Epidermal melanocyte (primary cell): Measurements from ENCODE around the gene TEX51.

Experiments
- DNase-seq: peaks from one replicate; pipeline ENCODE4 v3.0.0; 2011; ENCODE audit warnings: low spot score; ENCODE audit not compliant: insufficient read length

The TEX51 gene

DNA sequence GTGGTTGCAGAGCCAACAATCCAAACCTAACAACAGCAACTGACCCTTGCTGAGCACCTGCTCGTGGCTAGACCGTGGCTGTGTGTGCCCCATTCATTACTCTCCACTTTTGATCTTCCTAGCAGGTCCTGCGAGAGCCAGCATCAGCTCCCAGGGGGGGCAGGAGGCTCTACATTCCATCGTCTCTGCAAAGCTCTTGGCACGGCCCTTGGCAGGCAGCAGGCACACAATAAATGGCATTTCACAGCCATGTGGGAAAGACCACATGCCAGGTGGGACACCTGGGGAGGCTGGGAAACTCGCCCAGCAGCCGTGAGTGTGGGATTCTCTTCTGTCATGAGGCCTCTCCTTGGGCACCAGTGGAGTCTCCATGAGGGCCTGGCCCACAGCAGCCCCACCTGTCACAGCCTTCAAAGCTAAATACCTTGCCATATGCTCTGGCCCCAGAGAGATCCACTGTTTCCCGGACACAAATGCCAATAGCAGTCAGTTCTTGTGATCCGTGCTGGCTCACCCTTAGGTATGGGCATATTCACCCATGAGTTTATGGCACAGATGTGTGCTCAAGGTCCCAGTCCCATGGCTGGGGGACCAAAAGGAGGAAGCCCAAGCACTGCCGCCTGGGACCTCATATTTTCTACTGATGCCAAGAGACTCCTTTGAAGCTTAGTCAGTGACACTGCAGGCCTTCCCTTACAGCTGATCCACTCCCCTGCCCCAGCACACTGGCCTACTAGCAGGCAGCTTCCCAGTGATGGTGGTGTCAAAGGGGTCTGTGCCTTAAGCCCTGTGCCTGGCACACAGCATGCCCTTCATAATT is 6.8 kb upstream of the TEX51 start:
- DNase-seq = no peak

DNA sequence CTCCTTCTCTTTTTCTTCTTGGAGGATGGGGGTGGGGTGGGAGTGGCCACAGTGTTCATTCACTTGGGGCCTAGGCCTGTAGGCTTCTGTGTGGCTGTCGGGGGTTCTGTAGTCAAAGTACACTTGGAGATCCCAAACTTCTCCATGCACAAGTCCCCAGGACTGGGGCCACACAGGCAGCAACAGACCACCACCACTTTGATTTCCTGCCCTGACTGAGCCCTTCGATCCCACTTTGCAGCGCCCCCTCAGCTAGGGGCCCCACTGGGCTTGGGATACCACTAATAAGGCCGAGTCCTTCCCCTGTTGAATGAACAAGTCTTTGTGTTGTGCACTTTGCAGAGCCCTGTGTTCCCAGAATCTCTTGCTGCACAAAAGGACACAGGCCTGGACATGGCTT is 5.5 kb upstream of the TEX51 start:
- DNase-seq = no peak

DNA sequence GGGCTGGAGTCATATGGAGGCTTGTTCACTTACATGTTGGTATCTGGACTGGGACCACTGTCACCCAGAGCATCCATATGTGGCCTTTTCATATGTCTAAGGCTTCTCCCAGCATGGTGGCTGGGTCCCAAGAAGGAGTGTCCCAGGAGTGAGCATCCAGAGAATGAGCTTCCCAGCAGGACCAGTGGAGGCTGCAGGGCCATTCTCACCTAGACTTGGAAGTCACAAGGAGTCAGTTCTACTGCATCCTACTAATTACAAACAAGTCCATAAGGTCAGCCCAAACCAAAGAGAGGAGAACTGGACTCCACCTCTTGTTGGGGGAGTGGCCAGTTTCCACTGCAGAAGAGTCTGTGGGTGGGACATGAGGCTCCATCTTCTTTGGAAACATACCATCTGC is 5.1 kb upstream of the TEX51 start:
- DNase-seq = no peak

DNA sequence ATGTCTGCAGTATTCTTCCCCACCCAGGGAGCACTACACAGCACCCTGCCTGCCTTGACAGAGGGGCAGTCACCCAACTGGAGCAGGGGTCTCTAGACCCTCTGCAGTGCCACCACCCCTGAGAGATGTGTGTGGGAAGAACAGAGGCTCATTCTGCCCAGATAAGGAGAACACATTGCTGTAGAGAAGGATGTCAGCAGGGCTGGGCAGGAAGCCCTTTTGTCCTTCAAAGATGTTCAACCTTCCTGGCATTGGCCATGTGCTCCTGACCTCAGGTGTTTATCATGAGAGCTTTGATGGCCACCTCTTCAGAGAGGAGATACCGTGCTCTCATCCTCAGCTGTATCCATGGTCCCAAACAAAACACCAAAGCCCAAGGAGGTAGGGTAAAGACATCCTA is 4.6 kb upstream of the TEX51 start:
- DNase-seq = no peak

DNA sequence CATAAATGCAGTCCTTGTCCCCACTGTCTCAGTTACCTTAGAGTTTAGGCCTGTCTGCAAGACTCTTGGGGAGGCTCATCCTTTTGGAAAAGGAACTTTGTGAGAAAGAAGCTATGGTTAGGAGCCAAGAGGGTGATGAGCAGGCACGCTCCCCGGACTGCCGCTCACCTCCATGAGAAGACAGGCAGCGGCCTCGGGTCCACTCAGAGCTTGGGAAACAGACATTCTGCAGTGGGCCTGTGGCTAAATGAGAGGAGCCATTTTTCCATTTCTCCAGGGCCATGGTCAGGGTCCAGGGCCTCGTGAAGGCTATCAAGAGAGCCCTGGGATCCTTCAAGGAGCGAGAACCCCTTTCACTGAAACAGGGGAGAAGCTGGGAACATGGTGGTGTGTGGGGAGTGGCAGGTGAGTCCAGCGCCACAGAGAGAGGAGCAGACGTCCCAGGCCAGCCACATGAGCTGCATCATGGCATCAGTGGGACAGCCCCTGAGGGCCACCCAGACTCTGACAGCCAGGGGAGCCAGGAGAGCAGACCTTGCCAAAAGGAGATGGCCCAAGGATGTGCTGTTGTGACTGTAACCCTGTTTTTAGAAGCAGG is 4.0 kb upstream of the TEX51 start:
- DNase-seq = no peak

DNA sequence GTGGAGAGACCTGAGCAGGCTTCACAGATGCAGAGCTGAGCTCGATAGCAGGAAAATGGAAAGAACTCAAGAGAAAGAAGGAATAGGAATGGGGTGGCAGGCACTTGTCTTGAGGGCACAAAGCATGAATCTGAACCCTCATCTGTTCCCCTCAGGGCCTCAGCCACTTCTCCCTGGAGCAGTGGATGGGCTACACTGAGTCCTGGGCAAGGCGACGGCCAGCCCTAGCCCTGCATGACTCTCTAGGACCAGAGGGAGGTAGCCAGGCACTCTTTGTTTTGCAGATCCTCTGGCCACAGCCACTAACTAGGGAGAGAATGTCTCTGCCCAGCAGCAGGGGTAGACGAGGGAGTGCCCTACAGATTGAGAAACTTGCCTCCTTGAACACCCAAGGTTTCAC is 3.4 kb upstream of the TEX51 start:
- DNase-seq = no peak

DNA sequence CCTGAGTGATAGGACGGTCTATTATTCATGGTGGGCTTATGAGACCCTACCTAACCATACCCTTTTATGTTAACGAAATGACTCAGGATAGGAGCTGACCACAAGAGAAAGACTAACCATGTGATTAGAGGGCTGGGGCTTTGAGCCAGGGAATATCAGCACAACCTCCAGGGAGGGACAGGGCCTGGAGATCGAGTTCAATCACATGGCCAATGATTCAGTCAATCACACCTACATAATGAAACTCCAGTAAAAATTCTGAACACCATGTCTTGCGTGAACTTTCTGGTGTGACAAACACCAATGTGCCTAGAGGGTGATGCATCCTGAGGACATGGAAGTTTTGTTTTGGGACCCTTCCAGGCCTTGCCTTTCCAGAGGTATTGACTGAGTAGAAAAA is 2.2 kb upstream of the TEX51 start:
- DNase-seq = no peak

DNA sequence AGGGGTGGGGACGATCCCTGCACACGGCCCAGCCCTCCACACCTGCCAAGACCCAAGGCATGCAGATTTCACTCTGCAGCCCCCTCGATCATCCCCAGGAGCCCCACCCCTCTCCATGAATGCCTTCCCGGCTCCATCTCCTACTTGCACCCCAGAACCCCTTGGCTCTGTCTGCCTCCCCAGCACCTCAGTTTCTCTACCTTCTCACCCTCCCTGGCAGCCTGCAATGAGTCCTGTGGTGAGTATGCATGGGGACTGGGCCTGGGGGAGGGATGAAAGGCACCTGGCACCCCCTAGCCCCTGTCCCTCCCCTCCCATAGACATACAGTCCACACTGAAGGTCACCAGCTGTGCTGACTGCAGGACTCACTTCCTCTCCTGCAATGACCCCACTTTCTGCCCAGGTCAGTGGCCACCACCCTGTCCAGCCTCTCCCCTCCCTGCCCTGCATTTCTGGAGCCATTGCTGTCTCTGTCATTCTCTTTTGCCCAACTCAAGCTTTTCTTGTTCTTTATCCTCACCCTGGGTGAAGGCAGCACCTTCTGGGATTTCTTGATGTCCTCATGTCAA is 1.0 kb downstream of the TEX51 start:
- no peak for DNase-seq

DNA sequence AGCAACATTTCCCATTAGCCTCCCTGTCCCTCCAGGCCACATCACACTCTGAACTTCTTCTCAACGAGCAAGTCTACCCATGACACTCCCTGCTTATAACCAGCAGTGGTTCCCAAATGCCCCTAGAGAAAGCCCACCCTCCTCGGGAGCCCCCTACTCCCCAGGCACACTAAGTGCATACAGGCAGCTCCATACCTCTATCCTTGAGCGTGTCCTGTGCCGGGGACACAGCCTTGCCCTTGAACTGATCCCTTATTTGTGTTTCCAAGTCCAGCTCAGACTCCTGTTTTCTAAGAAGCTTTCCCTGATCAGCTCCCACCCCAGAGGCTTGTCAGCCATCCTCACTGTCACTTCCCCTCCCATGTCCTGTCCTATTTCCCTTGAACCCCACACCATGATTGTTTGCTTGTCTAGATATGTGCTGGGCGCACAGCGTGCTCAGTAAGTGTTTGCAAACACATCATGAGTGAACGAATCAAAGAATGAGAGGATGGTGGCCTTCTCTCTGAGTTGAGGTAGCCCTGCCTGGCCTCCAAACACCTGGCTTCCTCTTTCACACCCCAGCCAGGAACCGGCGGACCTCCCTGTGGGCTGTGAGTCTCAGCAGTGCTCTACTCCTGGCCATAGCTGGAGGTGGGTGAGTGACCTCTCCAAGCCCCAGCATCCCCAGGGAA is 2.1 kb downstream of the TEX51 start:
- DNase-seq = no peak

DNA sequence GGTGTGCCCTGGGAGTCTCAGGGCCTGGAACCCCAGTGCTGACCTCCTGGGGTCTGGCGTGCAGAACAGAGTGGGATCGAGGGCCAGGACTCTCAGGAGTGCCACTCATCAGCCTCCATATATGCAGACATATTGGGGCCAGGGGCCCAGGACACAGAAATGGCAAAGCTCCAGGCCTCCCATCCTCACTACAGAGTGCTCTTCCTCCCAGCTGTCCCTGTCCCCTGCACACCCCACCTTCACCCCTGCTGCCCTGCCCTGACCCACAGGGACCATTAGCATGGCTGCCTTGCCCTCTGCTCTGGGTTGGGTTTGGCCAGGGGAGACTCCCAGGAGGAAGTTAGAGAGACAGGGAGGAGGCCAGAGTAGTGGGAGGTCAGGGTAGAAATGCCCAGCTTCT is 2.8 kb downstream of the TEX51 start:
- DNase-seq = no peak

DNA sequence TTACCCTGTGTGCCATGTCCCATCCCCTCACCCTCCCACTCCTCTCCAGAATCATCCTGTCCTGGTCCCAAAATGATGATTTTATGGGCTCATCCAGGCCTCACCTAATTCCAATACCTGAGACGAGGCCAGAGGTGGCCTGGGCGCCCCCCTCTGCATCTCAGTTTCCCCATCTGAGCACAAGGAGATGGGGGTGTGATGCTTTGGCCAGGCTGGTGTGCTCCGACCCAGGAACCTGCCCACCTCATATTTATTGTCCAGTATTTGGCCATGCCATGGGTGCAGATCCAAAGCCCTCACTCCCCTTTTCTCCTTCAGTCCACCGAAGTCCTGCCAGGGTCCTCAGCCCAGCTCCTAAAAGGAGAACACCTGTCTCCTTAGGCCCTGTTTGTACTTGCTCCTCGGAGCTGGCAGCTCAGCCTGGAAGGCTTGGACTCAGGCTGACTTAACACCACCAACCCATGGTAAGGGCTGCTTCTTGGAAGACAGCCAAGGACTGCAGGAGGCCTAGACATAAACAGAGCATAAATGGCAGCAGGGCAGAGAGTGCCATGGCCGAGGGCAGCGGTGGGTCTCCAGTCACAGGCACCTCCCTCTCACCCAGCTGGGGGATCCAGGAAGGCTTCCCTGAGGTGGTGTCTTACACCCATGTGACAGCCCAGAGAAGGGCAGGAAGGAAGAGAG is 3.6 kb downstream of the TEX51 start:
- no peak for DNase-seq

DNA sequence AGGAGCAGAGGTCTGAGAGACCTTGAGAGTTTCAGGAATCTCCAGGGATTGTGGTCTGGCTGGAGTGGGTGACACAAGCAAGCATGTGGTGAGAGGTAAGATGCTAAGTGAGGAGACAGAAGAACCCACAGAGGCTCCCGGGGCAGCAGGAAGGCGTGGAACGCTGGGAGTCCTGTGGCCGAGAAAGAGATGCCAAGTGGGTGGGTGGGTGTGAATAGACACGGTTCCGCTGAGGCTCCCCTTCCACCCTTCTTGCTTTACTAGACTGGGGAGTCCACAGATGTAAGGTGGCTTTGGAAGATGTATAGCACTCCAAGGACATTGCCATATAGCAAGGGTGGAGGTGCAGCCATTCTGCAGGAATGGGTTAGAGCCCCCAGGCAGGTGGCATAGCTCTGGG is 4.2 kb downstream of the TEX51 start:
- DNase-seq = no peak

DNA sequence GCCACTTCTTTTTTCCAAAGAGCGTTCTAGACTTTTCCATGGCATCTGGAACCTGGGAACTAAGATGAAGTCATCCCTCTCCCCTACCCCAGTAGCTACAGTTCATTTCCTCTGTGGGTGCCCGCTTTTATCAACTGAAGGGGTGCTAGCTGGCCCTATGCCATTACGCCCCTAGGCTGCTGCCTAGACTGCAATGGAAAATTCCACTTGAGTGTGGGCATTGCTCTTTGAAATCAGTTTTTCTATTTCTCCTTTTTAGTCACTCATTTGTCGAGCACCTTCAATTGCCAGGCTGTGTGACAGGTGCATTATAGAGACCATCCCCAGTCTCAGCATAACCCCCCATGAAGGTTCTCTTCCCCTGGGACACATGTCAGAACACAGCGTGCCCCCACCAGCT is 7.3 kb downstream of the TEX51 start:
- DNase-seq = no peak

DNA sequence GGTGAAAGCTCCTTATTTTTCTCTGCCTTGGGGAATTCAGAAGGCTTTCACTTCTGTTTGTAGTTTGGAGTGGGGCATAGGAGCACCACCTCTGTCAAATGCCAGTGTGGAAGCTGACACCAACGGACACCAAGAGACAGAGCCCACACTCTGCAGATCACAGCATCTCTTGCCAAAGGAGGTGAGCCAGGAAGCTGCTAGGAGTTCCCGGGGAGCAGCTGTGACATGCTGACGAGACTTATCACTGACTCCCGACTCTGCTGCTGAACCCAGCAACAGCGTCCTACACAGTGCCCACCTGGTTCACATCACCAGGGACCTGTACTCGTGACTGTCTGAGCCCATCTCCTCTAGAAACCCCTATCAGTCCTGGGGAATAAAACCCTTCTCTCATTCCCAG is 8.1 kb downstream of the TEX51 start:
- DNase-seq = no peak

DNA sequence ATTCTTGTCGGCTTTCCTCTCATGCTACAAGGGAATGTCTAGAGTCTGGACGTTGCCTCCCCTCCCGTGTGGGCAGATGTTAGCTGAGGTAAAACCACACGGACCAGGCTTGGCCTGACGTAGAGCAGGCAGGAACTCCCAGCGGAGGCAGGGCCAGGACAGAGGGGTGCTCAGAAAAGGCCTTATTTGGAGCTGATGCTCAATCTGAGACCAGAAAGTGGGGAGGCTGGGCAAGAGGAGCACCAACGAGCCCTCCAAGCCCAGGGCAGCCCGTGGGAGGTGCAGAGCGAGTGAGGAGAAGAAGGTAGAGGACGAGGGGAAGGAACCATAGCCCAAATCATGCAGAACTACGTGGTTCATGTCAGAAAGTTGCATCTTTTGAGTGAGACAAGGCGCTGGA is 9.0 kb downstream of the TEX51 start:
- no peak for DNase-seq

DNA sequence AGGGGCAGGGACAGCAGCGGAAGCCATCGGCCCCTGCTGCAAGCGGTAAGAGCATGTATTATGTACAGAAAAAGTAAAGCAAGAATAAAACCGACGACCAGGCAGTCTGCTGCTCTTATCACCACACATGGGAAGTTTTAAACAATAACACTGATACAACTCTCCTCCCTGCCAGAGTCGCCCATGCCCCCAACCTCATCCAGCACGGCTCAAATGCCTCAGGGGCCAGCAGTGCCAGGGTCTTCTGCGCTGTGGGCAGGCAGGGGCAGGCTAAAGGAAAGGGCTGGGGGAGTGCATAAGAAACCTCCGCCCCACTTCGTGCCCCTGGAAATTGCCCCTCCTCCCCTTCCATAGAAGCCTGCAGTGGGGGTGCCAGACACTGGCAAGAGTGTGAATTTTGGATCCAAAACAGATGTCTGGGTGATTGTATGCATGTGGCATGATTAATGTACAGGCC is 10.1 kb downstream of the TEX51 start:
- DNase-seq = no peak

DNA sequence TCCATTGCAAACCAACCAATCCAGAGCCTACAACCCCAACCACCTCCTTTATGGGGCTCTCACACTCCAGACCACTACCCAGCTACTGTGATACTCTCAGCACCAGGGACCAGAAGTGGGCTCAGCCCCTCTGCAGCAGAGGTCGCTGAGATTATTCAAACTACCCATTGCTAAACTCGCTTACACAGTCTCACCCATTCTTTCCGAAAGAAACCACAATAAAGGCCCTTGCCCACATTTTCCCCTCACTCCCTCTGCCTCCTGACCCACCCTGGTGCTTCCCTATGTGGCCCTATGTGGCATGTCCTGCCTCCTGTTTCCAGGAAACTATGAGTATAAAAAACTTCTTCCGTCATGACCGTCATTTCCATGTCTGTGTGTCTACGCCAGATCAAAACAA is 10.7 kb downstream of the TEX51 start:
- no peak for DNase-seq

DNA sequence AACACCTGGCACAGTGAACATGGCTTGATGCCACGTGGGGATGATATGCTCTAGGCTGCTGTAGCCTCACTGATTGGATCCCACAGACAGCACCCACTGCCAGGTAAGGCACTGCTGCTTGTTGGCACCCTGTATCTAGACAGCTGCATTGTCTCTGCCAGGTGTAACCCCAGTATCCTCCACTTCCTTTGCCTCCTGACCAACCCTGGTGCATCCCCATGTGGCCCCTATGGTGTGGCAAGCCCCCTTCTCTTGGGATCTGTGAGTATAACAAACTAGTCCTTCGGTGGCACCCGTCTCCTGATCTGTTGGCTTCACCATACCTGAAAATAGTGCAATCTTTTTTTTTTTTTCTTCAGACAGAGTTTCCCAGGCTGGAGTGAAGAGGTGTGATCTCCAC is 11.1 kb downstream of the TEX51 start:
- DNase-seq = no peak

DNA sequence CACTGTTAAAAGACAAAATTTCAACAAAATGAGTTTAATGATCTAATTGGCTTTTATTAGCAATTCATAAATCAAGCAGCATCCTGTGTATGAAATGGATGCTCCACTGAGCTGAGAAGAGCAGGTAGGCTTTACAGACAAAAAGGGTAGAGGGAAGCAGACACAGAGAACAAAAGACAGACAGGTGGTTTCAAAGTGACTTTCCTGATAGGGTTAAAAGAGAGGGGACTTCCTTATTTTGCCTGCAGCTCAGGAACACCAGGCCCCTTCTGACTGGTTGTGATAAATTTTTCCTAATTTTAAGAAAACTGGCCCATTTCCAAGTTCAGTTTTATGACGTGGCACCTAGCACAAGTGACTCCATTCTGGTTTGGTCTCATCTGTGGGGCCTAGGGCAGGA is 11.9 kb downstream of the TEX51 start:
- DNase-seq = no peak

DNA sequence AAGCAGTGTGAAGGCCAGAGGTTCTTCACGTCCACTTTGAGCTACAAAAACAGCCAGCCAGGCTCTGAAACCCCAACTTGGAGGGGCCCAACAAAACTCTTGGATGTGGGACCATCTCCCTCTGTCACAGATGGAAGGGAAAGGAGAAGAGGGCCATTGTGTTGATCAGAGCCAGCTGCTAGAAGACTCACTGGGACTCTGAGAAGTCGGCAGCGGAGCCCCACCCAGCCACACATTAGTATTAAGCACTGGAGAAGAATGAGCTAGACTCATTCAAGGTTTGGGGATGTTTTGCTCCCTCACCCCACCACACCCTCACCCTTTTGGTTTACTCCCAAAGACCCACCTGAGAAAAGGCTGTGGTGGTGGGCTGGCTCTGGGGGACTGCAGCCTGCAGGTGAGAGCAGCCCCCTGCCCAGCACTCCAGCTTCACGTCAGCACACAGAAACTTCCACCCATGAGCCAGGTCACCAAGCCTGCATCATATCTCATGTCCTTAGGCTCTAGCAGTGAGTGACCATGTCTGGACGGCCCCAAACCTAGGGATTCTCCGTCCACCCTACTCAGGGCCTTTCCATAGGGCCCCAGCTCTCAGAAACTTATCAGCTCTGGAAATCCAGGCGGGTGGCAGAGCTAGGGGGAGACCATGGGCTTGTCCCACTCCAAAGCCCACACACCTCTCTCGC is 12.6 kb downstream of the TEX51 start:
- DNase-seq = no peak

DNA sequence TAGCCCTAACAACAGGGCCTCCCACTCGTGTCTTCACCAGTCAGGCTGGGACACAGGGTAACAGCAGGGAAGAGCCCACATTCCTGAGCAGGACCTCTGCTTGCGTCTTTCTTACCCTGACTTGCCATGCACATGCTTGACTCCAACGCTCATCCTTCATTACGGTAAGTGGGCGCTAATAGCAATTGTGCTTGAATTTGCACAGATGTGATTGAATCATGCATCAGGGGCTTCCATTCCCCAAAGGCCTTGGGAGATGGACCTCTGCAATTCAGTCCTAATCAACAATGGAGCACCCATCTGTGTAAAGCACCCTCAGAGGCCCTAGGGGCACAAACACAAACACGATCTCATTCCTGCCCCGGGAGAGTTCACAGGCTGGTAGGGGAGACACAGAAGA is 13.5 kb downstream of the TEX51 start:
- DNase-seq = no peak
